Kidney glomerular epithelial cell (primary cell): ENCODE data around the gene TEKT3.

ENCODE experiments used
- DNase-seq: peaks from one replicate; lab custom pipeline; 2025; lab: John Stamatoyannopoulos, UW

TEKT3 gene

DNA sequence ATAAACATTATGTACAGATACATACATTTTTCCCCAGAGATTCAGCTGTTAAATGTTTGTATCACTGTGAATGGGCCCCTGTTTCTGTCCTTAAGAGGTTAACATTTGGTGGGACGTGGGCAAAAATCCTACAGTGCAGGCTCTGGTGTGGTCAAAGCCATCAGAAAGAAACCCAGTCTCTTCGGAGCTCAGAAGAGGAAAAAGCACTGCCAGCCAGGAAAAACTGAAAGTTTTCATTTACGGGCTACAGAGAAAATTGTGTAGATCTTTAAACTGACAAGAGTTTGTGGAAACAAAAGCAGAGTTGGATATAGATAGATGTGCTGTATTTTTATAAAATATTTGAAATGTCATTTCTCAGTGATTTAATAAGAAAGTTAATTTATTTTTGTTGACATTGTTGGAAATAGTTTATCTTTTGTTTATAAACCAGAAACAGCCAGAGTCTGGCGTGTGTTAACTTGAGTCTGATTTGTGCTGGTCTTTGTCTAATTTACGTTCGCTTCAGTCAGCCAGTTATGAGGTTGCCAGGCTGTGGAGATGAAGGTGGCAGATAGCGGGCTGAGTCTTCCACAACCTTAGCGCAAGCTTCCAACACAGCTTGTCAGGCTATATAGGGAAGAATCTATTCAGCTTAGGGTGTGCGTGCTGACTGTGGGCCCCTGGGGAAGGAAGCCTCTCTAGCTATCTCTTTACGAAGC is 9.5 kb upstream of the TEKT3 start:
- DNase-seq: no peak

DNA sequence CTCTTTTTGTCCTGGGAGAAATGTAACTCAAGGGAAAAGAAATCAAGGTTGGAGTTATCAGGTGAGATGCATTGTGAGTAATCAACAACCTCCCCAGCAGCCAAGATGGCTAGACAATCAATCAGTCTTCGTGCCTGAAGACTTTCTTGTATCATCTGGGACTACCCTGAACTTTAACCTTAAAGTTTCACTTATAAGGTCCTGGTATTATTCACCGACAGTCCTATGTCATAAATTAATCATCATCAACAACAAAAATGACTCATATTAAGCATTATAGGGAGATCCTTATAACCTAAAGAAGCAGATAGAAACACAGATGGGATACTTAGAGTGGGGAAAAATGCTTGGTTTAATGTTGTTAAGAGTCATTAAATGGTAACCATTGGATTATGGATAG is 7.7 kb upstream of the TEKT3 start:
- DNase-seq: no peak

GRCh38 chr17:15348021-15348420 is 6.6 kb upstream of the TEKT3 start:
- peak; percentile 55 for DNase-seq

DNA sequence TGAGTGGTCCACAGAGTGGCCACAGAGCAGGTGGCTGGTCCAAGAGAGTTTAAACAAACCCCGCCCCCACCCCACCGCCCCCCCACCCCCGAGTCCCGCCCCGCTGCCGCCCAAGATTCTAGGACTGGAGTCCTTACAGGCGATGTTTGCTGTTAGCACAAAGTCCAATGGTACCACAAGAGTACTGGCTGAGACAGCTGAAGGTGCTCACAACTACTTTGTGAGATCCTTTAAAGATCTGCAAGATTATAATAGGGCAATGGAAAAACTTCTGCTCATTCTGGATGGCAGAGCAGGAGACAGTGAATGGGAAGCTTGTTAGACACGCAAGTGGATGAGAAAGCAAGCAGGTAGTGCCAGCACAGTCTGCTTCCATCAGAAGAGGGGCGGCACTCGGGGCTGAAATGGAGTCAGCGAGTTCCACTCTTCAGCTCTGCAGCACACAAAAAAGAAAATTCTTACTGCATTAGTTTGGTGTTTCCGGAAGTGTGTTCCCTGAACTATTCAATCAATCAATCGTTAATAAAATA is 4.7 kb upstream of the TEKT3 start:
- DNase-seq: no peak

DNA sequence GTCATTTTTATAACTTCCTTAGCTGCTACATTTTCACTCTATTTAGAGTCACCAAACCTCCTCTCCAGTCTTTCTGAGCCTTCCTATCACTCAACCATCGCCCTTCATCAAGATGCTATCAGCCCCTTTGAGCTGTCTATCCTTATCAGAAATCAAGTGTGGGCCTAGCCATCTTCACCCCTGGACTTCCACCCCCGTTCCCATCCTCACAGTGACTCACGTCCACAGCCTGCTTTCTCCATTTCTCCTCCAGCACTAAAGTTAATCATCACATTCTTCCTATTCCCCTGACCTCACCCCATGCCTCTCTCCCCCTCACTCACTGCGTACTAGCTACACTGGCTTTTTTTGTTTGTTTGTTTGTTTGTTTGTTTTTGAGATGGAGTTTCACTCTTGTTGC is 2.4 kb upstream of the TEKT3 start:
- peak; percentile 39 for DNase-seq

DNA sequence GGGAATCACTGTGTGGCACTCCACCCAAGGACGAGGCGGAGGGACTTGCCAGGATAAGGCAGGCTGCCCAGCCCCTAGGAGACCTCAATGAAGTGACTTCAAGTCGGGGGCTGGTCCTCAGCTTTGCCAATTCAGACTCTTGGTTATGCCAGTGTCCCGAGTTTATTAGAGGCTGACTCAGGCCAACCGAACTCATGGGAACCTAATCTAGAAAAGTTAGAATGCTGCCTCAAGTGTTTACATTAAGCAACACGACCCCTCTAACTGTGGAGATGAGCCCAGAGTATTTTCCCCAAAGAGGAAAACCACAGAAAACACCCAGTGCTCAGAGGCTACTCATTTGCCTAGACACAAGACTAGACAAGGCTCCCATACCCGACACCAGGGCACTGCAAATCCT is 1.1 kb upstream of the TEKT3 start:
- no peak for DNase-seq

DNA sequence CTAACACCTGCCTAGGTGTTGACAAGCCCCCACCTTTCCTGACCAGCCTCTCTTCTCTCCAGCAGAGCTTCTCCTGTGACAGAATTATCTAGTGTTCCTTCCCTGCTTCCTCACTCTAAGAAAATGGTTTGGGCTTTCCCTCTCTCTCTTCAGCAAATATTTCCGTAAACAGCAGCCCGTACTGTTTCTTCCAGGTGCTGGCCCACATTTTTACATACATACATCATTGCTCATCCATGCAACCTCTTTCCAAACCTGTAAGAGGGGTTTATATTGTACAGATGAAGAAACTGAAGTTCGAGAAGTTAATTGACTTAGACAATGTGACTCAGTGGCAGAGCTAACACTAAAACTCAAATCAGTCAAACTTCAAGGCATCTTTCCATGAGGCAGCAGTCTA is 569 bp upstream of the TEKT3 start:
- no peak for DNase-seq

DNA sequence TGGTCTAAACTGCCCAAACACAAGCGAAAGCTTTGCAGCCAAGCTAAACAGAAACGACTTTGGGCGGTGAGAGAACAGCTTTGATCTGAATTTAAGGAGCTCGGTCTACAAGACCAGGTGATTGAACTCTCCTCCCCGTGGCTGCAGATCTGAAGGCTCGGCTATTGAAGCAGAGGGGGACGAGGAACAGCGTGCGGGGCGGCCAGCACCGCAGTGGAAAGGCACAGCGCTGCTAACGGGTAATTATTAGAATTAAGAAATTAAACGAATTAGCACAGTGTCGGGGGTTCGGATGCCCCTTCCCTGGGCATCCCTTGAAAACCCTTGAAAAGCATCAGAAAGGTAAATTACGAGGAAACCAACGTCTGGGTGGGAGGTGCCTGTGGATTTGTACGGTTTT is 431 bp downstream of the TEKT3 start:
- no peak for DNase-seq

DNA sequence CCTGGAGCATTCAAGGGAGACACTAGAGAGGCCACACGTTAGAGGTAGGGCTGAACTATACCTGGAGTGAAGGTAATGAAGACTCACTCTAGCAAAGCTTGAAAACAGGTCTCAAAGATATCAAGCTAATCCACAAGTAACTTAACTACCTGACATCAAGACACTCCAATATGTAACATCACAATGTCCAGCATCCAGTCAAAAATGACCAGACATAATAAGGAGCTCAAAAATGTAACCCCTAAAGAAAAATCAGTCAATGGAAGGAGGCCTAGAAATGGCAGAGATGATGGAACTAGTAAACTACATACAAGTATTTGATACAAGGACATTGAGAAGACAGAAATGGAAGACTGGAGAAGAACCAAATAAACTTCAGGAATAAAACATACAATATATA is 6.0 kb downstream of the TEKT3 start:
- no peak for DNase-seq

DNA sequence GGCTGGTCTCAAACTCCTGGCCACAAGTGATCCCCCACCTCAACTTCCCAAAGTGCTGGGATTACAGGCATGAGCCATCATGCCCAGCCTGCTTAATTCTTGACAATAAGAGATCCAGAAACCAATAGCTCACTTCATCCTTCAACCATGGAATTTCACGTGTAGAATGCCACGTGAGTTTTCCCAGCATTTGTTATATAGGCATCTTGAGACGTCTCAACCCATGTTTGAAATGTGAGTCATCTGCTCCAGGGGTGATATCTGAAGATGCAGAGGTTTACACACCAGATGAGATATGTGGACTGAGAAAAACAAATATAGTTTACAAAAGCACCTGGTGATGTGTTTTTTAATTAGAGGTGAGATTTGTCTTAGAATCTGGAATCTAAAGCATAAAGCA is 7.1 kb downstream of the TEKT3 start:
- no peak for DNase-seq

DNA sequence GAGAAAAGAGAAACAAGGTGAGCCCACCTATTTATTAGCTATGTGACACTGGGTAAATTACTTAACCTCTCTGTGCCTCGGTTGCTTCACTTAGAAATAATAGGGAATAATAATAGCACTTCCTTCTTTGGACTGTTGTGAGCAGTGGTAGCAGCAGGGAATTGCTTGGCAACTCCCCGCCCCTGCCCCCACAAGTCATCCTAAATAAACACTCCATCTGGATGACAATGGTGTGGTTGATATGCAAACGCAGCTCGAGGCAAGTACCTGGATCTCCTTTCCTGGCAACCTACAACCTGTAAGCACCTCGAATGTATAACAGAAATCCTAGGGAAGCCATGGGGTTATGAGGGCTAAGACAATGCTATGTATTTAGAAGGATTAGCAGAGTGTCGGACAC is 9.1 kb downstream of the TEKT3 start:
- no peak for DNase-seq

- DNase-seq: no peak
Observed at GRCh38 chr17:15323131-15323530, 18.3 kb downstream of the TEKT3 start.

DNA sequence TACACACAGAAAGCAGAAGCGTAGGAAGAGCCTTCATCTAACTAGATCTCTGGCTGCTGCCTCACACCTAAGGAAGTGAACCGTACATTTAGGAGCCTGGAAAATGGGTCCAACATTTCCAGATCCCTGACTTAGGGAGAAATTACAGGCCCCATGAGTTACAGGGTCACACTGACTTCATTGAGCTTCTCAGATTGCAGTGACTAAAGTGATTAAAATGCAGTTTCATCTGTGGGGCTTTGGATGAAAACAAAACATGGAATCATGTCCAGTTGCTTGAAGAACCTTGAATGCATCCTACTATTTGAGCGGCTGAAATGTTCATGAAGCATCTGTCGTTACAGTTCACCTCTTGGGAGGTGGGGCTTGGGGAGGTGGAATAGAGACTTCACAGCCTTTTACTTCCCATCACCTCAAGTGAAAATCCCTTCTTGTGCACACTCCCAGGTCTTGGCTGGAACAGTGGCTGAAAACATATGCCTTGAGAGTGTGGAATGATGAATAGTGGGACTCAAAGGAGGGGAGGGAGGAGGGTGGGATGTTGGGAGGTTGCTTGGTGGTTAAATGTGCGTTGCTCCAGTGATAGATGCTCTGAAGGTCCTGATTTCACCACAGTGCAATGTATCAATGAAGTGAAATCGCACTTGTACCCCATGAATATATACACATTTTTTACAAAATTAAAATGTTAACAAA is 19.7 kb downstream of the TEKT3 start:
- no peak for DNase-seq

DNA sequence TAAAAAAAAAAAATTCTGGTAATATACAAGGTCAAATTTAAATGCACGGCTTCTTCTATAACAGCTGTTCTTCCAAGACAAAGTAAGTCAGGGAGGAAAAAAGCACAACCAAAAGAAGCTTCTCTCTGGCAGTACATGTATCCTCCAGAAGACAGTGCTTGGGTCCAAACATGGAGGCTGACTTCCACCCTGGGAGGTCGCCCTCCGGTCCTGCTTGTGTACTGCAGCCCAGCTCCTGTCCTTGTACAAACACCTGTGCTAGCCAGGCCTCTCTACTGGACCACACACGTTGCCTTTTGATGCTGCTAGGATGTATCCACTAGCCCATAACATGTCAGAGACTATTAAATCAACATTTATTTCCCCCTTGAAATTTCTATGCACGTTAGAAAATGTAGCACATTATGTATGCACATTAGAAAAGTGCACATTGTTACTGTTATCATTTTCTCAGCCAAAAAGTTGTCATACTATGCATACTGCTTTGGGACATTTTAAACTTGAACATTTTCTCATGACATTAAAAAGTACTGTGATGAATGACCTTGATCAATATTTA is 21.9 kb downstream of the TEKT3 start:
- no peak for DNase-seq

GRCh38 chr17:15311996-15312395 is 29.4 kb downstream of the TEKT3 start:
- no peak for DNase-seq

DNA sequence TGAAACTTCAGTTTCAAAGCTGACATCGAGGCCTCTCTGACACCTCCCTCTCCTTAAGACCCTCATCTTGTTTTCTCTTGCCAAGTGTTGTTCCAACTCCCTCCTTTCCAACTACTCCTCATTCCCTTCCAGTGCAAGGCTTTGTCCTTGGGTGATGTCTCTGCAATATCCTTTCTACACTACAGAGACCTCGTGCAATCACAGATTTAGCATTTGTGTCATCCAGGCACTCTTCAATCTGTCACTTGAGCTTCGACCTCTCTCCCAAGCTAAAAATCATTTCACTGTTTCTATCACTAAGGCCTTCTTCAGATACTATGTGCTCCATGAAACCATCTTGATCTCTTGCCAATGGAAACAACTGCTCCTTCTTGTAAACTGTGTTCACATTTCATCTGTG is 31.6 kb downstream of the TEKT3 start:
- no peak for DNase-seq

- no peak for DNase-seq
Observed at GRCh38 chr17:15309236-15309635, 32.2 kb downstream of the TEKT3 start.

DNA sequence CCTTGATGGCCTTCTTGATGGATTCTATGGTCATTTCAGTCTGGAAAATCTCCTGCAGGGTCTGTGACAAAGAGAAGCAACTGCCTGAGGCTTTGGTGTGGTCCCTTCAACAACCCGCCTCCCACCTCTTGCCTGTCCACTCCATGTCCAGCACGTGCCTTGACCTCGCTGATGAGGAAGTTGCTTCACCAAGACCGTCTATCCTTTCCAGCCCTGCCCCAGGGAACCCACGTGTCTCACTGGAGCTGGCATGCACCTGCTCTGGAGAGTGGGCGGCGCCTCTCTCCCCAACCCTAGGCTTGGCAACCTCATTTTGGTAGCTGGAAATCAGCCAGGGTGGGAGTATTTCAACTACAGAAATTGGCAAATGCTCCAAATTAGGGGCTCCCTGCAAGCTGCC is 32.6 kb downstream of the TEKT3 start:
- DNase-seq: no peak

GRCh38 chr17:15307710-15308111 is 33.7 kb downstream of the TEKT3 start:
- no peak for DNase-seq

- DNase-seq: no peak
Observed at GRCh38 chr17:15303851-15304250, 37.5 kb downstream of the TEKT3 start.

- DNase-seq: no peak
Observed at GRCh38 chr17:15303268-15303667, 38.1 kb downstream of the TEKT3 start.

DNA sequence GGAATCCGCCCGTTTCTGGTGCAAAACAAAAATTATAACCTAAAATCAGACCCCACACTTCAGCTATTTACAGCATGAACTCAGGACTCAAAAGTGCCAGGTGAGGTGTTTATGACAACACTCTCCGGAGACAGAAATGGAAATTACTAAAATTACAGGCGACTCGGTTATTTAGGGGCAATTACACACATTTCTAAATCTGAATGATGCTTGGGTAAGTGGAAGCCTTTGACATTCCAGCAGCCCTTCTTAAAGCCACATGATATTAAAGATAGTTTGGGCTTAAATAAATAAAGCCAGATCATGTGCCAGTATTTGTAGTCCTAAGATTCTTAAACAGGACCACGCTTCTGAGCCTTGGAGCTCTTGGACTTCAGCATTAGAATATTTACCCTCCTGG is 39.6 kb downstream of the TEKT3 start:
- DNase-seq: no peak

- peak; percentile 51 for DNase-seq
Observed at GRCh38 chr17:15298176-15298575, 43.2 kb downstream of the TEKT3 start.
